Heart right ventricle (tissue), 16 donors: Measurements from ENCODE around the gene KMT2D. TPM values are rescaled to one million over a fixed set of nuclear protein-coding genes. Genes with fewer than 3 reads are reported as not detected.

Experiments used
- ATAC-seq, 8 donors: fragments of 200-7000 bp; cut with Tn5 transposase; one replicate each; pipeline ENCODE4 v1.9.1; 2020; ENCODE audit warnings: mild to moderate bottlenecking in 8 of 8, moderate library complexity in 8 of 8, moderate number of reproducible peaks in 1 of 8
- DNase-seq, 2 donors: peaks; one replicate each; pipeline ENCODE4 v3.0.0-alpha.2; 2020
- H3K27ac ChIP-seq, 10 donors: fragments of 200-600 bp; sonication (generic) in 2 of 10; one replicate each; pipeline versions ENCODE4 v1.5.0 to v1.8.0; 2020 to 2022; ENCODE audit warnings: mild to moderate bottlenecking in 3 of 10
- H3K27me3 ChIP-seq, 7 donors: fragments of 200-600 bp; one replicate each; pipeline ENCODE4 v1.8.0; 2021 to 2022; ENCODE audit warnings: mild to moderate bottlenecking in 2 of 7
- H3K36me3 ChIP-seq, 9 donors: fragments of 200-600 bp; sonication (generic) in 1 of 9; one replicate each; pipeline versions ENCODE4 v1.5.0 to v1.8.0; 2020 to 2022; ENCODE audit warnings: mild to moderate bottlenecking in 2 of 9
- H3K4me1 ChIP-seq, 9 donors: fragments of 200-600 bp; sonication (generic) in 1 of 9; one replicate each; pipeline versions ENCODE4 v1.5.0 to v1.8.0; 2020 to 2022; ENCODE audit warnings: mild to moderate bottlenecking in 4 of 9
- H3K4me3 ChIP-seq, 10 donors: fragments of 200-600 bp; sonication (generic) in 2 of 10; one replicate each; pipeline versions ENCODE4 v1.5.0 to v1.8.0; 2020 to 2022; ENCODE audit warnings: mild to moderate bottlenecking in 7 of 10, moderate library complexity in 2 of 10
- H3K9me3 ChIP-seq, 11 donors: fragments of 200-600 bp in 10 of 11; sonication (generic) in 2 of 11; one replicate each; pipeline versions ENCODE4 v1.5.0 to v1.8.0; 2013 to 2022; ENCODE audit warnings: mild to moderate bottlenecking in 2 of 11, control low read depth in 1 of 11, moderate library complexity in 1 of 11
- WGBS, 2 donors: extraction: QIAGEN DNeasy Blood & Tissue Kit; methylation state at CpG; one replicate each; pipeline ENCODE4 v1.1.7; 2013; ENCODE audit warnings: inconsistent platforms in 1 of 2; 5-methylcytosine and 5-hydroxymethylcytosine counted together
- intact Hi-C, 10 donors: fragments of 100-400 bp; cut with DNase I; formaldehyde crosslinking; loops; one replicate each; pipeline versions ENCODE4 v1.11.1 to v1.14.2; 2022
- polyA plus RNA-seq, 2 donors: library from polyadenylated mRNA; stranded (reverse); fragments of 200-250 nt; gene quantifications; one replicate each; pipeline ENCODE4 v1.2.3, GENCODE V29; 2013
- total RNA-seq, 10 donors: library from RNA; stranded (reverse); fragmentation: NEBNext Ultra II Directional in 3 of 10; extraction: Animal tissue kit (Norgen Biotek cat#: 25700) in 3 of 10; gene quantifications; one replicate each; pipeline versions ENCODE4 v1.2.1 to v1.2.4, GENCODE V29; 2021 to 2023
- TF ChIP-seq, protein P1 (sequence below), 9 donors: fragments of 200-600 bp; sonication (generic) in 2 of 9; IDR thresholded peaks; one replicate each; pipeline versions ENCODE4 v1.5.0 to v1.8.0; 2021 to 2022; ENCODE audit warnings: antibody characterized with exemption in 9 of 9, mild to moderate bottlenecking in 5 of 9, moderate library complexity in 1 of 9
- donor health status: Arrhythmogenic right ventricular cardiomyopathy.
- donor health status: ischemic (EF 13 %, LVEDD 7.1; RV severe dilation, severe dysfunction).
- donor health status: healthy with polysubstance abuse.
- donor health status: DM: no; HTN: yes; CAD: no.
- donor health status: DM: no; HTN: no; CAD: no.
- donor health status: ischemic (EF 25% LVEDD 6.9; RV normal size, moderate dysfunction).
- donor health status: ischemic (EF 25% LVEDD 5.7; RV mildly dilated, moderate dysfunction).
- donor health status: healthy.
- donor health status: DM: yes; HTN: yes; CAD: no.
- donor health status: Ischemic cardiomyopathy.
- donor health status: ischemic (EF 35%, LVEDD 5.7; RV mildly dilated, moderate dysfunction).
- donor health status: nonischemic (EF 11% LVEDD 7.7; RV severe dilation, severe dysfunction).
- donor health status: DM: yes; HTN: yes; CAD: no.
- donor health status: PGD.
- donor health status: ischemic (EF 29% LVEDD 5.4; RV normal size, mild dysfunction).
- donor health status: nonischemic (EF 23%, LVEDD 6.1; RV moderate dilation, normal function).

The KMT2D gene
- total and polyA plus RNA-seq, 12 donors, result 9.6 to 65.3 (median 54.2) TPM

DNA sequence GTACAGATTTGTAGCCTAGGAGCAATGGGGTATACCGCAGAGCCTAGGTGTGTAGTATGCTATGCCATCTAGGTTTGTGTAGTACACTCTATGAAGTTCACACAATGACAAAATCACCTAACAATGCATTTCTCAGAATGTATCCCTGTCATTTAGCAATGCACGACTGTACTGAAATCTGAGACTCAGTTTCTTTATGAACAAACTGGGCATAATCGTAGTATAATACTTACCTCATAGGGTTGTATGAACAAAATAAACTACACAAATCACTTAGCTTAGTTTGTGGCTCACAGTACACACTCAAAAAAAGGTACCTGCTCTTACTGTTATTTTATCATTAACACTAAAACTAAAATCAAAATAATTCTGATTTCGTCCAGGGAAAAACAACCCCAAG is 35.1 kb downstream of the KMT2D start:
- intact Hi-C loops, result no loop called here

DNA sequence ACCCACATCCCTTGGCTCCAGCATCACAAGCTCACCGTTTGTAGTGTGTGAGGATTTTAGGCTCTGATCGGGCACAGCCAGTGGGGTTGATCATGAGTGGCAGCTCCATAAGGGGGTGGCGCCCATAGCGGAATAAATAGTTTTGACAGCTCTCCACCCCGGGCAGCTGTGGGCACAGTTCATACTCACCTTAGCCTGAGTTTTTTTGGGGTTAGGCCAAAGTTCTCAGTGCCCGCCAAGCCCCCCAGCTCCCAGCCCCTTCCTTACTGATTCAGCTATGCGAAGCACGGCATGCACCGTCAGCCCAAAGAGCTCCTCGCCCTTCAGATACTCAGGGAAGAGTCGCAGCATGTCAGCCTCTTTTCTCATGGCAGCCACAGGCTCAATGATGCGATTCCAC is 36.1 kb downstream of the KMT2D start:
- H3K4me3 ChIP-seq, result no peak overlapping the region
- peaks cover 0 to 10% (median 0%) of the 10 kb centered on the region in 9 donors for H3K4me1 ChIP-seq
- H3K27me3 ChIP-seq, result no peaks in the 10 kb centered on the region
- intact Hi-C loops, result loop anchor here in 2 of 10 donors (5.0 kb wide), 1 partner anchor 33 kb away; no protein-coding TSS in a partner anchor
- H3K27ac ChIP-seq, result no peak overlapping the region
- H3K9me3 ChIP-seq, result no peaks in the 10 kb centered on the region
- no peak for ATAC-seq
- TF ChIP-seq, protein P1, sequence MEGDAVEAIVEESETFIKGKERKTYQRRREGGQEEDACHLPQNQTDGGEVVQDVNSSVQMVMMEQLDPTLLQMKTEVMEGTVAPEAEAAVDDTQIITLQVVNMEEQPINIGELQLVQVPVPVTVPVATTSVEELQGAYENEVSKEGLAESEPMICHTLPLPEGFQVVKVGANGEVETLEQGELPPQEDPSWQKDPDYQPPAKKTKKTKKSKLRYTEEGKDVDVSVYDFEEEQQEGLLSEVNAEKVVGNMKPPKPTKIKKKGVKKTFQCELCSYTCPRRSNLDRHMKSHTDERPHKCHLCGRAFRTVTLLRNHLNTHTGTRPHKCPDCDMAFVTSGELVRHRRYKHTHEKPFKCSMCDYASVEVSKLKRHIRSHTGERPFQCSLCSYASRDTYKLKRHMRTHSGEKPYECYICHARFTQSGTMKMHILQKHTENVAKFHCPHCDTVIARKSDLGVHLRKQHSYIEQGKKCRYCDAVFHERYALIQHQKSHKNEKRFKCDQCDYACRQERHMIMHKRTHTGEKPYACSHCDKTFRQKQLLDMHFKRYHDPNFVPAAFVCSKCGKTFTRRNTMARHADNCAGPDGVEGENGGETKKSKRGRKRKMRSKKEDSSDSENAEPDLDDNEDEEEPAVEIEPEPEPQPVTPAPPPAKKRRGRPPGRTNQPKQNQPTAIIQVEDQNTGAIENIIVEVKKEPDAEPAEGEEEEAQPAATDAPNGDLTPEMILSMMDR (IDR thresholded peaks at IDR 0.05), result no peak
- DNase-seq, result no peak
- 88 to 93% methylated on average over 12 of the region's 12 CpGs for WGBS, 2 donors
- H3K36me3 ChIP-seq, result peaks cover 0 to 95% (median 77%) of the 10 kb centered on the region in 9 donors

More for the DNA sequence above, 35.1 kb downstream of the KMT2D start:
- DNase-seq (no peak), ATAC-seq (no peak)
- Histone ChIP-seq H3K4me3 (no peak overlapping the region), H3K36me3 (peaks cover 0 to 99% (median 78%) of the 10 kb centered on the region in 9 donors), H3K27me3 (no peaks in the 10 kb centered on the region), H3K9me3 (no peaks in the 10 kb centered on the region), H3K27ac (no peak overlapping the region), H3K4me1 (peaks cover 0 to under 1% (median 0%) of the 10 kb centered on the region in 9 donors)
- 92 to 93% methylated on average over 4 of the region's 4 CpGs for WGBS, 2 donors
- TF ChIP-seq, protein P1 (IDR thresholded peaks at IDR 0.05), result no peak

DNA sequence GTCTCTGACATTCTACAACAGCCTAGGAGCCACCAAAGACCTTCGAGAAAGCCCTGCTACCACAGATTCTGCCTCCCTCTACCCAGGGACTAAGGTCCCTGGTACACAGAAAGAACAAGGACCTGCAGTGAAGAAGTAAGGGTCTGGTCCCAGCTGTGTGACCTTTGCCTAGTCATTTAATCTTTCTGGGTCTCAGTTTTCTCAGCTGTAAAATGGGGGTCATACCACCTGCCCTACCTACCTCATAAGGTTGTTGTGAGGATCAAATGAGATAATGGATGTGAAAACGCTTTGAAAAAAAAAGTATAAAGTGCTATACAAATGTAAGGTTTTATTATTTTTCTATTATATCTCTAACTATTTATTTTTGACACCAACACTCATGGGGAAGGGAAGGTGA is 36.8 kb downstream of the KMT2D start:
- peaks cover 0 to 88% (median 70%) of the 10 kb centered on the region in 9 donors for H3K36me3 ChIP-seq
- no peak for DNase-seq
- TF ChIP-seq, protein P1 (IDR thresholded peaks at IDR 0.05), result no peak
- H3K9me3 ChIP-seq, result no peaks in the 10 kb centered on the region
- intact Hi-C loops, result loop anchor here in 2 of 10 donors (5.0 kb wide), 1 partner anchor 33 kb away; no protein-coding TSS in a partner anchor
- H3K27ac ChIP-seq, result no peak overlapping the region
- no peaks in the 10 kb centered on the region for H3K27me3 ChIP-seq
- ATAC-seq, result no peak
- H3K4me3 ChIP-seq, result no peak overlapping the region
- WGBS, 2 donors, result 96 to 97% methylated on average over 2 of the region's 2 CpGs
- H3K4me1 ChIP-seq, result peaks cover 0 to 16% (median 6%) of the 10 kb centered on the region in 9 donors

DNA sequence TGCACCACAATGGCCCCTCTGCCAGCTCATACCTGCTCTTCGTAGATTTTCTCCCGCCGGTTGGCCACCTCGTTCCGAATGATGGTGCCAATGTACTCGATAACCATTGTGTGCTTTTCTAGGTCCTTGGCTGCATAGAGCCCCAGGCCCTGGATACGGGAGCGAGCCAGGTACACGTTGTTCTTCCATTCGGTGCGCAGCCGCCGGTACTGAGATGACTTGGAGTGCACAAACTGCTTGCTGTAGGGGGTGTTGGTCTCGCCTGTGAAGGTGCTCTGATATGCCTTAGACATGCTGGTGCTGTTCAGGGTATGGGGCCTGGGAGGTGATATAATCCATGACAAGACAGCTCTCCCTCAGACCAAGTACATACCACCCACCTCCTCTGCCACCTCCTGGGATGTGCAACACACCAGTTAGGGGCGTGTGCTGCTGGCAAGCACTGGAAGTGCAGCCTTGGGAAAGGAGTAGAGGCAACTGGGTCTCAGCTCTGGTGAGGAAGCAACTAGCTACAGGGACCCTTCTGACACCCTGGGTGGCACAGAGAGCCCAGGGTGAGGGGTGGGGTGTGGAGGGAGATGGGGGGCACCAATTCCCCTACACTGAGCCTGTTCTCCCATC is 37.9 kb downstream of the KMT2D start:
- Histone ChIP-seq H3K4me1 (peaks cover 0 to 19% (median 10%) of the 10 kb centered on the region in 9 donors), H3K9me3 (no peaks in the 10 kb centered on the region), H3K27me3 (no peaks in the 10 kb centered on the region), H3K27ac (no peak overlapping the region), H3K36me3 (peaks cover 0 to 77% (median 58%) of the 10 kb centered on the region in 9 donors), H3K4me3 (no peak overlapping the region)
- WGBS, 2 donors, result 92 to 93% methylated on average over 15 of the region's 15 CpGs
- intact Hi-C loops, result loop anchor here in 2 of 10 donors (5.0 kb wide), 1 partner anchor 35 kb away; no protein-coding TSS in a partner anchor
- TF ChIP-seq, protein P1 (IDR thresholded peaks at IDR 0.05), result no peak
- ATAC-seq, result no peak
- DNase-seq, result no peak
